GM21576 (cell line): ENCODE measurements around the gene EVX1.

Experiments
- ATAC-seq: cut with Tn5 transposase; IDR thresholded peaks from one replicate; pipeline ENCODE4 v1.9.1; 2021; ENCODE audit warnings: mild to moderate bottlenecking, moderate library complexity; ENCODE audit not compliant: unreplicated experiment

The EVX1 gene

GRCh38 chr7:27242555-27243339 lies at the start of gene EVX1:
Gene EVX1 (plus strand): TSS chr7:27242802. CDS start chr7:27243031, 229 bp downstream.
- ATAC-seq: no peak

- no peak for ATAC-seq
These were observed 49.1 kb upstream of the EVX1 start for GRCh38 chr7:27193335-27194001.

GRCh38 chr7:27194002-27194352 lies 48.6 kb upstream of the EVX1 start:
- no peak for ATAC-seq

GRCh38 chr7:27194686-27195379 lies 47.8 kb upstream of the EVX1 start:
- no peak for ATAC-seq

DNA sequence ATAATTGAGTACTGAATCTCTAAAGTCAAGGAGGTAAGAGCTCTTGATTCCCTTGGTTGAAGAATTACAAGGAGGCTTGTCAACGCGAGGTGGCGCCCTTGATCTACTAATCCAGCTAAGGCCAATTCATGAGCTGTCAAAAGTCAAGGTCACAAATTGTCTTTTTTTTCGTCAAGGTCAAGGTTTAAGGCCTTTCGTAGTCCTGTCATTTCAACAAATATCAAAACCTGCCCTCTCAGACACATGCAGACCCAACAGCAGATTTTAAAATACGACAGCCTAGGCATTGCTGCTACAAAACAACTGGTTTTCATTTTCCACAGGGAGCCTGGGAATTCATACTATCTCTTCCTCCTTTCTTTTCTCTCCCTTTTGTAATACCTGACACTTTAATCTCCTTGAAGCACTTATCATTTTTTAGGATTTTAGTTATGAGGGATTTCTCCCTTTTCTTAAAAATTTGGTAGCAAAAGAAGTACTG lies 46.3 kb upstream of the EVX1 start:
- ATAC-seq: no peak

GRCh38 chr7:27197137-27198042 lies 45.2 kb upstream of the EVX1 start:
- no peak for ATAC-seq

- no peak for ATAC-seq
These were observed 44.3 kb upstream of the EVX1 start for GRCh38 chr7:27198138-27198841.

DNA sequence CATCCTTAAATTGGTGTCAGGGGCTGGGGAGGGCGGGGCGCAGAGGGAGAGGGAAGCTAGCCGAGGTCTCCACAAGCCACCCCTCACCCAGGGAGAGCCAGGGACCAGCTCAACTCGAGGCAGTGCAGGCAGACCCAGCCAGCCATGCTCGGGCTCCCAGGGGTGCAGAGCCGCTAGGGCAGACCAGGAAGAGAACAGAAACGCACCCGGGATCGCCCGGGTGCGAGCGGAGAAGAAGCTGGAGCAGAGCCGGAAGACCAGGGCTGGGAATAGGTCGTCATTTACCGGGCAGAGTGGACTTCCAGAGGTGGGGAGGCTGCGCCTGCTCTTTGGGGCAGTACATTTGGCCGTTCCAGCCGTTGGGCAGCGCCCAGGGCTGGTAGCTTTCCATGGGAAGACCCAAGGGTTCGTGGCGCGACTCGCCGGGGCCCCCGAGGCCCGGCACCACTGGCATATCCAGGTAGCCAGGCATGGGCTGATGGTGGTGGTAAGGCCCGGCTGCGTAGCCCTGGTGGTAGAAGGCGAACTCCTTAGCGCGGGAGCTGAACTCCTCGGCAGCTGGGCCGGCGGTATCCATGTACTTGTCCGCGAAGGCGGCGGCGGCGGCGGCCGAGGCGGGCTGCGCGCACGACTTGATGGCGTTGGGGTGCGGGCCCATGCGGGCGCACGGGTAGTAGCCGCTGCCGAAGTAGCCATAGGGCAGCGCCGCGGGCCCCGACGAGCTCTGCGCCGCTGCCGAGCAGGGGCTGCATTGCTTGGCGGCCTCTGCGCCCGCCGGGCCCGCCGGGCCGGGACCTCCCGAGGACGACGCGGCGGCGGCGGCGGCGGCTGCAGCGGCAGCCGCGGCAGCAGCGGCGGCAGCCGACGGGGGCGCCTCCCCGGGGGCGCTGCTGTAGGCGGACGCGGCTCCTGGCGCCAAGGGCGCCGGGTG lies 43.5 kb upstream of the EVX1 start:
- ATAC-seq: no peak

- no peak for ATAC-seq
These were observed 42.5 kb upstream of the EVX1 start, which contains the start of gene HOXA13 for GRCh38 chr7:27199849-27200760. Gene HOXA13 (minus strand): TSS chr7:27200091. CDS start chr7:27200077, 14 bp downstream.

DNA sequence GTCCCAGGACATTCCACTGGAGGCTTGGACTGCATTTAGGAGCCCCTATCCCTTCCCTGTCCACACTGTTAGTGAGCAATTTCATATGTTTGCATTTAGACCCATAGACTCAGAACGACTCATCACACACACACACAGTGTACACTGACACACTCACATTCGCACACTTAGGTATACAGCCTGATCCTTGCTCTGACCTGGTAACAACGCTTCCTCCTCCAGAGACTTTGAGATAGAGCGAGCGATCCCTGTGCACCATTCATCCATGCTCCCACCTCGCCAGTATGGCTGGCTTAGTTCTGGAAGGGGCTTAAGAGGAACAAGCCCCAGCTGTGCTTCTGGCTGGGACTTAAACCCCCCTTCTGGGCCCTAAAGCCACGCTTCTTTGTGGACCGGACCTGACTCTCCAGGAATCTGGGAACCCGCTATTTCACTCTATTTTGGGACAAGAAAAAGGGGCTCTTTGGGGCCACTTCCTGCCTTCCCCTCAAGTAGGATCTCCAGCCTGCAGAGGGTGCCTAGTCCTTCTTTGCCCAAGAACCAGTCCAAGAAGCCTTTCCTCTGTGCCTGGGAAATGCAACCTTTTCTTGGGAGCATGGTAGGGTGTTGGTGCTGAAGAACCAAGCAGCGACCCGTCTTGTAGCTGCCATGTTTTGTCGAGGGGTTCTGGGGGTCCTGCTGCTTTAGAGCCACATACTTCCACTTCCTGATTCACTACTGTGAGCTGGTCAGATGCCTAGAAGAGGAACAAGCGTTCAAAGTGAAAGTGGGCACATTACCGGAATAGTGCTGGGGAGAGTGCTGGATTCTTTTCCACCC lies 41.6 kb upstream of the EVX1 start:
- no peak for ATAC-seq

GRCh38 chr7:27201580-27202017 lies 41.0 kb upstream of the EVX1 start:
- ATAC-seq: no peak

DNA sequence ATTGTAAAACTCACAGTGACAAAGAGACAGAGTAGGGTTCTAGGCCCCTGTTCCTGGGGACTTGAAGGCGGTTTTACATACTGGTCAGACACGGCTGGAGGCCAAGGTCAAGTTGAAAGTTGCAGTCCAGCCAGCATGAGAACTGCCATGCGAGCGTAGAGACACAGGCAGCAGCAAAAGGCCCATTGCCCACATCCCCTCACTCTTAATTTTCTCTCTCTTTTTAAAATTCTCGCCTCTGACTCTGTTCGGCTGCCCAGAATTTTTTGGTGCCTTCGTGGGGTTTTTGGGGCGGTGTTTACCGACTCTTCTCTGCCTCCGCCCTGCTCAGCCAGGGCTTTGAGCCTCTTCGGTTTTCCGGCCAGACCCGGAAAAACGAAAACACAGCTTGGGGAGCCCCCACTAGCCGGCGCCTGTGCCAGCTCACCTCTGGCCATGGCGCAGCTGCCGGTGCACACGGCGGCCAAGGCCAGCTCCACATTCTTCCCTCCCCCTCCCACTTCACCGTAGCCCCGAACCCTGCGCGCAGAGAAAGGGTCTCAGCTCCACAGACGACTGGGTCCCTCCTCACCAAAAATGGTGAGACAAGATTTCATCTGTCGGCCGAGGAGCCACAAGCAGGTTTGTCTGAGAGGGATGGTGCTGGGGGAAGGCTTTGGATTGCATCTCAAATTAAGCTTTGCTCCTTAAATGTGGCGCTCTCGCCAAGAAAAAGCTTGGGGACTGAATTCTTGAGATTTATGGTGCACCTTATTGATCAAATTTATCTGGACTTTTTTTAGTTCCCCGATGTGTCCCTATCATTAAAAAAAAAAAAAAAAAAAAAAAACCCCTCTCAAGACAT lies 40.4 kb upstream of the EVX1 start:
- ATAC-seq: no peak

- ATAC-seq: no peak
These were observed 39.8 kb upstream of the EVX1 start for GRCh38 chr7:27202862-27203134.

DNA sequence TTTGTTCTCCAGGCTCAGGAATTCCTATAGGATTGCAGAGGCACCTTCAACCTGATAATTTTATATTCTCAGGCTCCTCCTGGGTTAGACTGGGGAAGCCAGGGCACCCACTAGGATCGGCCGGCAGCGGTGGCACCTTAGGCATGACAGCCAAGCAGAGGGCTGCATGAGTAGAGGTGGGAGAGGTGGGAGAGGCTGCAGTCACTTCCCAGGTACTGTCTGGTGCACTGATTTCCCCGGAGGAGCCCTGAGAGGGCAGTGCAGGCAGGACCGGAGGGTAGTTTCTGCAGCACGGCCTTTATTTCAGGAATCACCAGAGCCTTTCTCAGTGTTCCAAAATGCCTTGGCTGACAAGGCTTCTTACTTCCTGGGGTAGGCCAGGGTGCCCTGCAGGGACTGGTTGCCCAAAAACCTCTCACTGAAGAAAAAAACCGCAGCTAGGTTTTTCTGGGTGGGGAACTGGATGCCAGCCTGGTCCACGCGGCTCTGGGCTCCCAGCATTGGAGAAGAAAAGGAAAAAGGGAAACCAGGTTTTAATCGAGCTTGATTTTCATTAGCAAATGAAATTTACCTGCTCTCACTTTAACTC lies 39.1 kb upstream of the EVX1 start:
- no peak for ATAC-seq

- no peak for ATAC-seq
These were observed 38.5 kb upstream of the EVX1 start for GRCh38 chr7:27203964-27204594.
